Stimulated activated CD8-positive, alpha-beta memory T cell treated with anti-CD3 and anti-CD28 coated beads, Interleukin-4, amount 100 ng/mL, for 4 hours (primary cell): ENCODE results near the gene NARF.
"Not testable (repeated sequence)": the region's sequence is repeated elsewhere in the genome, so short reads cannot be mapped to it uniquely, and the experiment has no call there.

Experiments
- DNase-seq, 2 donors: peaks; one replicate each; pipeline ENCODE4 v3.0.0-alpha.2; 2020; ENCODE audit warnings: low read depth in 2 of 2, low spot score in 1 of 2

NARF gene

DNA sequence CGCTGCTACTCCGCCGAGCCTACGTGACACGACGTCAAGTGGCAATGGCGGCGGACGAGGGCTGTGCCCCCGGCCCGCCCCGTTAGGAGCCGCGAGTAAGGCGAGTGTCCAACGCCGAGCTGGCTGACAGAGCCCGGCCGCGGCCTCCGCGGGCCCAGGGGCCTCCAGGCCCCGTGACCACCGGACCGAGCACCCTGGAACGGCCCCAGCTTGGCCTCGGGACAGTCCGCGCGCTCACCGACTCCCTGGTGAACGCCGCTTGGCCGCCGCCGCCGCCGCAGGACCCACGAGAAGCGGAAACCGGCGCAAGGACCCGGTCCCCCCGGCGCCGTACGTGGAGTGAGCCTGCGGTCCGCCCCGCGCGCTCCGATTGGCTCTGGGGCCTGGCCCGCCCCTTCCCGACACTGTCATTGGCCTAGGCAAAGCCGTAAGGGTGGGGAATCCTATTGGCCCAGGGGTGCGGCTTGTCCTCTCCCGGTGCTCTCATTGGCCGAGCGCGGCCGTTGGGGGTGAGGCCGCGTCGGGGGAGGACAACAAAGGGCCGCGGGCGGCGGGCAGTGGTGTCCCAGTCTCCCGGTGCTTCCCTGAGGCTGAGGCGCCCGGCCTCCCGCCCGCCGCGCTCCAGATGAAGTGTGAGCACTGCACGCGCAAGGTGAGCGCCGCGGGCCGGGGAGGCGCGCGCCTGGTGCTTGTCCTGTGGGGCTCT lies at the start of gene NARF:
Gene NARF (plus strand): TSS at position 563 of the 706 bp plus-strand sequence. CDS start 63 bp downstream, at position 626.
- DNase-seq: peak; percentile 88 to 94

DNA sequence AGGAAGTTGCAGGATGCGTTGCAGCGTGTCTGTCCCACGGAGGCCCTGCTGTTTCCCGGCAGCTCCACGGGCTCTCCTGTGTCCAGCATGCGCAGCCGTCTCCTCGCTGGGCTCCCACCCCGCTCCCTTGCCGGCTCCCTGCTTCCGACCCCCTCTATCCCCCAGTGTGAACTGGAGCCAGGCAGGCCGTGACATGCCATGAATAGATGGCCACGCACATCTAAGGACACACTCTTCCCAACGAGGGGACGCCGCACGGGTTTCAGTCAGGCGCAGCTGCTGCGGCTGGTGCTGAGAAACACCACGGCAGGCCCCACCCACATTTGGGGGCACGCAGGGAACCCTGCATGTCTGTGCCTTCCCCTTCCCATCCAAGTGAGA lies 49.6 kb upstream of the NARF start:
- no peak for DNase-seq

DNA sequence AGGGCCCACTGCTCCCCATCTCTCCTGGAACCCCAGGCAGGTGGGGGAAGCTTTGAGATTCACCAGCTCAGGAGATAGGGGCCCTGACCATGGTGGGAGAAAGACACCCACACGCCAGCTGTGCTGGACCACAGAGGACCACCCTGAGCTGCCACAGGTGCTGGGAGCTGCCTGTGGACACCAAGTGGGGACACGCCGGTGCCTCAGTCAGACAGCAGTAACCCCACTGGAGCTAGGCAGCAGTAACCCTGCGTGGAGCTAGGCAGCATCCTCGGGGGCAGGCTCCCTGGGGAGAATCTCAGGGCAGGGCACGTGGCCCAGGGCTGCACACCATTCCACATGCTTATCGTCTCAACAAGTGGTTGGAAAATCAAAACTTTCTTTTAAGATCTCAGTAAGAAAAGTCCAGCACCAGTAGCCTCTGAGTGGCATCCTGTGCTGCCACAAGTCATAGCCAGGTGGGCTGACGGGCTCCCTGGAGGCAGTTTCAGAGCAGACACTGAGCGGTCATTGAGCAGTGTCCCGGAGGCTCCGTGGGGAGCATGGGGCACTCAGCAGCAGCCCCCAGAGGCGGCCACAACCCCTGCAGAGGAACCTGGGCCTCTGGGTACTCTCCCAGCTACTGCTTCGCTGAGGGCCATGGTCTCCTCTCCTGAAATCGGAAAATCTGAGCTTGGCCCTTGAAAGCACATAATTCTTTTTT lies 48.4 kb upstream of the NARF start:
- no peak for DNase-seq

DNA sequence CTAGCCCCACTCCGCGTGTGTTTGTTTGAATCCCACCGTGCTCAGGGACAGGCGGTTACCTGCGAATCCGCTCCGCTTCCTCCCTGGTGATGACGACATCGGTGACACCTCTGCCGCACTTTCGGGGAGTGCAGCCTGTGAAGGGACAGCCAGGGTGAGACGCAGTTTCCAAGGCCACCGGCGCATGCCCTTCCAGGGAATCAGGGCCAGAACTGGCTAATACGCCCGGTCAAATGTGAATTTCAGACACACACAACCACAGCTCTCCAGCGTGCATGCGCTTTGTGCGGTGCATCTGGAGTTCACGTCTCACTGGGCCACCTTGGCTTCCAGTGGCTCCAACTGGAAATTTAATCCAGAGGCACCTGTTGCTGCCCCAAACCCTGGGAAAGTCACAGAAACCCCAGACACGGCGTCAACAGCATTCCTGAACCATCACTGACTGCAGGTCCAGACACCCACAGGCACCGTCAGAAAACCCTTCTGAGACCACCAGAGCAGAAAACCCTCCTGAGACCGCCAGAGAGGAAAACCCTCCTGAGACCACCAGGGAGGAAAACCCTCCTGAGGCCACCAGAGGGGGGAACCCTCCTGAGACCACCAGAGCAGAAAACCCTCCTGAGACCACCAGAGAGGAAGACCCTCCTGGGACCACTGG lies 47.0 kb upstream of the NARF start:
- no peak for DNase-seq

DNA sequence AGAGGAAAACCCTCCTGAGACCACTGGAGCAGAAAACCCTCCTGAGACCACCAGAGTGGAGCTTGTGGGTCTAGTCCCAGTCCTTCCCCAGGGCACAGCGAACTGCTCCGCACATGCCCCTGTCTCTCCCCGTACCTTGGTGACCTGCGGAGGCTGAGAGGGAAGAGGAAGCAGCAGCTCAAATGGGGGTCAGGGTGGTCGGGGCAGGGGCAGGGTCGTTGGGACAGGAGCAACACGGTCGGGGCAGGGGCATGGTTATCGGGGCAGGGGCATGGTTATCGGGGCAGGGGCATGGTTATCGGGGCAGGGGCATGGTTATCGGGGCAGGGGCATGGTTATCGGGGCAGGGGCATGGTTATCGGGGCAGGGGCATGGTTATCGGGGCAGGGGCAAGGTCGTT lies 46.5 kb upstream of the NARF start:
- not testable (repeated sequence) for DNase-seq

DNA sequence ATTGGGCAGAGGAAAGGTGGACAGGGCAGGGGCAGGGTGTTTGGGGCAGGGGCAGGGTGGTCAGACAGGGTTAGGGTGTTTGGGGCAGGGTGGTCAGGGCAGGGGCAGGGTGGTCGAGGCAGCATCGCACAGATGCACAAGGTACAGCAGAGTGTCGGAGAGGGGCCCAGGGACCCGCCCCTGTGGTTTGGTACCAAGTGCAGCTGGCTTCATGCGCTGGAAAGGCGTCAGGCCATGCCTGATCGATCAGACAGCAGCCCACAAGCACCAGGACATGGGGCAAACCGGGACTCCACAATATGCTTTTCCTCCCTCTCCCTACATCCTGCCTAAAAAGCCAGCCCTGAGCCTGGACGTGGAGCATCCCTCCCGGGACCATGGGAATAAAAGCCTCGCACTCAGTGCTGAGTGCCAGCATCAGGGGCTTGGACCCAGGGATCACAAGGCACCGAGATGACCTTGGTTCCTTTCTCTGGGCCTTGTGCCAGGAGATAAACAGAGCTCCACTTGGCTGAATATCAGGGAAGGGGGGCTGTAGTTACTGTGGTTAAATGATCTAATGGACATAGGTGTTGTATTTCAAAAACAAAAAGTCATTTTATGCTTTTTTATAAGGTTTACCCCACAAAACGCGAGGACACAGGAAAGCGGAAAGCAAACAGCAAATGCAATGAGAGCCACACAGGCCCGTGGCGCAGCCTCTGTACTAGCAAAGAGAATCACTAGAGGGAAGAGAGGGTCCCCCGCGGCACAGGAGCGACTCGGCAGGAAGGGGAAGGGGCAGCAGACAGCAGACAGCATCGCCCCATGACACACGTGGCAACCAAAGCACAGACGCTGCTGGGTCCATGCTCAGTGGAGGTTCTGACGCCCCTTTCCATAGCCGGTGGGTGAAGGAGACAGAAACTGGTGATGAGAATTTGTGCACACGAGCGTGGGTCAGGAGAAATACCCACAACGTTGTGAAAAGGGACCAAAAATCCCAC lies 45.7 kb upstream of the NARF start:
- no peak for DNase-seq

DNA sequence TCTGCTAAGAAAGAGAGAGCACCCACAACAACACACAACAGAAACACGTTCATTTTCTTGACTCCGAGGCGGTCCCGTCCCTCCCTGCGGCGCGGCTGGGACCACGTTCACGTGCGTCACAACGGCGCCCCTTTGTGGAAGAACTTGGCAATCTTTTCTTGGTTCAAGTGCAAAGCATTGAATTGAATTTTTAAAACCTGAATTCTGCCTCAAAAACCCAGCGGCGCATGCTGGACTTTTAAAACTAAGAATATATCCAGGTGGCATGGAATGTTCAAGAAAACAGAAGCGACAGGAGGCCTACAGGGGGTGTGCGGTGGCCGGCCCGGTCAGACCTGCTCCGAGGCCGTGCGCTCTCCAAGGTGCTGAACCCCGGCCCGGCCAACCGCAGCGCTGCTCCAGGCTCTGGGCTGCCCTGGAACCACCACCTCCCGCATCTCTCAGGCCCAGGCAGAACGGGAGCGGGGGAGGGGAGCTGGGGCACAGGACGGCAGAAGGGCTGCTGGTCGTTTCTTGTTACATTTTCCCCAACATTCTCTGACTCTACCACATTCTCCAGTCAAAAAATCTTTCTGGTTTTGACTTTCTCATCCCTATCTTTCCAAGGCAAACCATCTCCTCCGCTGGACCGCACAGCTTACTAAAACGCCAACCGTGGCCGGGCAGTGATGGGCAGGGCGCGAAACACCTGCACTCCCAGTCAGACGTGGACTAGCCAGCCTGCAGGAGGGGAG lies 43.8 kb upstream of the NARF start:
- DNase-seq: peak; percentile 40 to 50

DNA sequence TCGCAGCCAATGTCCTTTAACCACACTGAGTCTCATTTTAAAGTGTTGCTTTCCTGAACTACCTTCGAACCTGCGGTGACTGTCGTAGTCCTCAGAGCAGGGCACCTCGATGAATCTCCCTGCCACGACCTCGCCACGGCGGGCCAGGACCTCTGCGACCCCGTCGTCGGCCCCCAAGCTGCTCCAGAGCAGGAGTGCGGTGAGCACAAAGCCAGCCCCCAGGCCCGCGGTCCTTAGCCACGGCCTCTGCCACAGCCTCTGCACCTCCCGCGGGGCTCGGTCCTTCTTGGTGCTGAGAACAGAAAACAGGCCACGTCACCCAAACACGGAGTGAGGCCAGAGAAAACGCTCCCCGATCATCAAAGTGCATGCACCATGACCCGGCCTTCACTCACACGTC lies 43.2 kb upstream of the NARF start:
- DNase-seq: no peak

DNA sequence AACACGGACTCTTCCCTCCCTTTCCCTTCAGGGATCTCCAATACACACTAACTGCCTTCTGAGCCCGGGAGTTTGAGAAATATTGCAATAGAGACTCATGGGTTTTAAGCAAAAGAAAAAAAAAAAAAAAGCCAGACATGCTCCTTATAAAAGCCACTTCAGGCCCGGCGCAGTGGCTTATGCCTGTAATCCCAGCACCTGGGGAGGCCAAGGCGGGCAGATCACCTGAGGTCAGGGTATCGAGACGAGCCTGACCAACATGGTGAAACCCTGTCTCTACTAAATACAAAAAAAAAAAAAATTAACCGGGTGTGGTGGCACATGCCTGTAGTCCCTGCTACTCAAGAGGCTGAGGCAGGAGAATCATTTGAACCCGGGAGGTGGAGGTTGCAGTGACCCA lies 42.8 kb upstream of the NARF start:
- no peak for DNase-seq

DNA sequence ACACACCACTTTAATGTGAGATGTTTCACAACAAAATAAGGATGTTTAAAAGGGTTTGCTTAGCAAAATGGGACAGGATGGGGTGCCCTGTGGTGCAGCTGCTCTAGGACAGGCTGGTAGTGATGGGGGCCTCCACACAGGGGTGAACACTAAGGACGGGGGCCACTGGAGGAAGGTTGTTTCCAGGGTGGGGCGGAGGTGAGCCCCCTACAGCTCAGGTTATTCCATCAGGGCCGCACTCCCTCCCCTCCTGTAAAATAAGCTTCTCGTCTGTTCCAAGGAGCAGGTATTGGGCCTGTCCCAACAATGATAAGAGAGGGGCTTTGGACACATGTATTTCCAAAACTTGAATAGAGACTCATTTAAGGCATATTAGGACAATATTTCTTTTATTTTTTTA lies 42.3 kb upstream of the NARF start:
- DNase-seq: no peak

DNA sequence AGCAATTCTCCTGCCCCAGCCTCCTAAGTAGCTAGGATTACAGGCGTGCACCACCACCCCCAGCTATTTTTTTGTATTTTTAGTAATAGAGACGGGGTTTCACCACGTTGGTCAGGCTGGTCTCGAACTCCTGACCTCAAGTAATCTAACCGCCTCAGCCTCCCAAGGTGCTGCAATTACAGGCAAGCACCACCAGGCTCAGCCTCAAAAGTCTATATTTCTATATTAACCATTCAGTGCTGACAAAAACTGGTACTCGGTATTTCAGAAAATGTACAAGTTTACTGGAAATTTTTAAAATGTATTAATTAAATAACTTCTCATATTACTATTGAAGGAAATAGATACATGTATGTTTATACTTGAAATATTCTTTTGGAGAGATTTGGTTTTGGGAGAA lies 41.8 kb upstream of the NARF start:
- DNase-seq: no peak

DNA sequence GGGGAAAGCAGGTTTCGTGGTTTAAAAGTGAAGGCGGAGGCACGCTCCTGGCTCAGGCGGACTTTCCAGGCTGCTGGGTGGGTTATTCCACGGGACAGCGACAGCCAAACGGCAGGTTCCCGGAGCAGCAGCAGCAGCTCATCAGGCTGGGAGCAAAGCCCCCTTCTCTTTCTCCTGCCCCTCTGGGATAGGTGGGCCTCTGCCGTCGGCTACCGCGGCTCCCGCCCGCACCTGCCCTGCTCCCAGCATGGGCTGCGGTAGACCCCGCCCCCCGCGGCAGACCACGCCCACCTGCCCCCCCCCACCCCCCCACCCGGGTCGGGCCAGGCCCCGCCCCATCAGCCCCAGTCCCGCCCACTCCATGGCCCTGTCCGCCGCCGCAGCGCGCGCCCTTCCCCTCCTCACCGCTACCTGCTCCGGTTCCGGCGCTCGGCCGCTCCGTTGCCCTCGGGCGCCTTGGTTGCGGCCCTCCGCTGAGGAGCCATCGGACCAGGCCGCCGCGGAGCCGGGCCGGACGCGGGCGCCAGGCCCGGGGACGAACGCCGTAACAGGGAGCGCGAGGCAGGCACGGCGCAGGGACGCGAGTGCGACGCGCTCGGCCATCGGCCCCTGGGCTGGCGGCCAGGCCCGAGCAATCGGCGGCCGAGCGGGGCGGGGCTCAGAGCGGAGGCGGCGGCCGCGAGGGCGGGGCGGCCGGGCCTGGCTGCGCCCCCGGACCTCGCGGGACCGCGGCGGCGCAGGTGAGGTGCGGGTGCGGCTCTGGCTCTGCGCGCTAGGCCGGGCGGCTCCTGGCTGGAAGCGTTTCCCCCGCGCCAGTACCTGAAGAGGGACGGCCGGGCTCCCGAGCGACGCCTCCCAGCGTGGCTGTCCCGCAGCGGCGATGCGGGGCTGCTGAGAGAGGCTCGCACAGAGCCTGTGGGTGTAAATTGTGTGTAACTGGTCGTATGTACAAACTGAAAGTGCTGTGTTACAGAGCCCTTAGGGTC lies 40.2 kb upstream of the NARF start, which contains the start of the genes HEXD and OGFOD3:
Gene HEXD (plus strand): TSS at position 347 of the 986 bp plus-strand sequence. CDS start 1,453 bp downstream, outside the sequence.
Gene OGFOD3 (minus strand): TSS at position 586 of the 986 bp plus-strand sequence. CDS start 101 bp downstream, at position 485.
- DNase-seq: peak; percentile 44 to 67

DNA sequence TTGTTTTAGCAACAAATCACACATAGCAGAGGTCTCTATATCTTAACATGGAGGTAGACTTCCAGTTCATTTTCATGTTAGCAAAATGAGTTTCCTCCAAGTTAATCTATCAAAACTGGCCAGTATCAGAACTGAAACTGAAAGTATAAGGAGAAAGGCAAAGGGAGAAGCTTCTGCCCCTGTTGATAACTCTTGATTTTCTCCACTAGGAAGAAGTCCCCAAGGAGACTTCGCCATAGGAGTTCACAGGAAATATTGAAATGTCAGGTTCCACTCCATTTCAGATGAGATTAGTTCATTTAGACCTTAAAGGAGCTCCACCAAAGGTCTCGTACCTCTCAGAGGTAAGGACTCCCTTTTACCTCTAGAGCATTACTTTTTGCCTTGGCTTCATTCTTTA lies 39.0 kb upstream of the NARF start:
- DNase-seq: no peak

DNA sequence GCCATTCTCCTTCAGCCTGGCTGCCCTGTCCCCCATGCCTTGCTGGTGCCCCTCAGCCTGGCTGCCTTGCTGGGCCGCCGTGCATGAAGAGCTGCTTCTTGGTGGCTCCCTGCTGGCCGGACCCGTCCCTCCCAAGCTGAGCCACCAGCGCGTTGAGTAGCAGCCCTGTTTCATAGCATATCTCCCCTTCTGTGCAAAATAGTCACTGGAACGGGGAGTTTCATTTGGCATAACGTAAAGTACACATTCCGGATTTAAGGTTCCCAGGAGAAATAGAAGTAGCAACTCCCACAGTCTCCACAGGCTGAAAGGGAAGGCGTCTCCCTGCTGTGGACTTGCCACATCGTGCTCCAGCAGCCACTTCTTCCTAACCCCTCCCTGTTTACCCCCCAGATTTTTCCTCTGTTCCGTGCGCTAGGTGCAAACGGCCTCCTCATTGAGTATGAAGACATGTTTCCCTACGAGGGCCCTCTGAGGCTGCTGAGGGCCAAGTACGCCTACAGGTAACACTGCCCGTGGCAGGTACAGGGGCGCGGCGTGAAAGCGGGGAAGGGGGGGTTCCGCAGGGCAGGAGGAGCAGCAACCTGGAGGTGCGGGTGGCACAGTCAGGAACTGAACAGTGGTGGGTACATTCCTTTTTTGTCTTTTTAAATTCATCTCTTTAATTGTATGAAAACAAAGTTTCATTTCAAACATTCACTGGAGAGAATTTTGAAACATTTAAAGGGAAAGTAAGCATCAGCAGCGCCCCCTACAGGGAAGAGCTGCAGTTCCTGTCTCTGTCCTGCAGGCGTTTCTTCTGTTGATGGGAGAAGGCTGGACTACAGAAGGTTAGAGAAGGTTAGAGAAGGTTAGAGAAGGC lies 34.3 kb upstream of the NARF start:
- DNase-seq: peak in 1 of 2 donors; percentile 33

DNA sequence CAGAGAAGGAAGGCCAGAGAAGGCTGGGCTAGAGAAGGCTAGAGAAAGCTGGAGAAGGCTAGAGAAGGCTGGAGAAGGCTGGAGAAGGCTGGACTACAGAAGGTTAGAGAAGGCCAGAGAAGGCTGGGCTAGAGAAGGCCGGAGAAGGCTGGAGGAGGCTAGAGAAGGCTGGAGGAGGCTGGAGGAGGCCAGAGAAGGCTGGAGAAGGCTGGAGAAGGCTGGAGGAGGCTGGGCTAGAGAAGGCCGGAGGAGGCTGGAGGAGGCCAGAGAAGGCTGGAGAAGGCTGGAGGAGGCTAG lies 33.7 kb upstream of the NARF start:
- no peak for DNase-seq

DNA sequence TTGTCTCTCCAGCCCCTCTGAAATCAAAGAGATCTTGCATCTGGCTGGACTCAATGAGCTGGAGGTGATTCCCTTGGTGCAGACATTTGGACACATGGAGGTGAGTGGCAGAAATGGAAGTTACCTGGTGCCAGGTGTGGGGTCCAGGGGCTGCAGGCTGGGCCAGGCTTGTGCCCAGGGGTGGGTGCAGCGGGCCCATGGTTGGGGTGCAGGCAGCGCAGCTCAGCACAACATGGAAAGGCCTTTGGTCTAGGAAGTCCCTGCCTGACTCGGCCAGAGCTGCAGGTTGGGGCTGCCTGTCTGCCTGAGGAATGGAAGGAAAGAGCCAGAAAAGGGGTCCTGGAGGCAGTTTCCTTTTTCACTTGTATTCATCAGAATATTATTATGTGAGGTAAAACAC lies 30.0 kb upstream of the NARF start:
- no peak for DNase-seq

DNA sequence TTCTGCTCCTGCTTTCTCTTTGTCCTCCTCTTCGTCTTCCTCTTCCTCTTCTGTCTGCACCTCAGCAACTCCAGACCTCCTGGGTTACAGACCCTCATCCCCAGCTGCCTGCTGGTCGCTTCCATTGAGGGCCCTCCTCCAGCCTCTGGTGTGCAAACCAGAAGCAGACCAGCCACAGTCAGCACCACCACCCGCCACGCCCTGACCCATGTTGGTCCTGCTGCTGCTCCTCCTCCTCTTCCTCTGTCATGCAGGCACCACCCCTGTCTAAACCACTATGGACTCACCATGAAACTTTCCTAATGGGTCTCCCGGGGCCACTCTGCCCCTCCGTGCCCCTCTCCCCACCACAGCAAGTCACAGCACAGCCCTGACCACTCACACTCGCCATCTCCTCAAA lies 28.7 kb upstream of the NARF start:
- no peak for DNase-seq

DNA sequence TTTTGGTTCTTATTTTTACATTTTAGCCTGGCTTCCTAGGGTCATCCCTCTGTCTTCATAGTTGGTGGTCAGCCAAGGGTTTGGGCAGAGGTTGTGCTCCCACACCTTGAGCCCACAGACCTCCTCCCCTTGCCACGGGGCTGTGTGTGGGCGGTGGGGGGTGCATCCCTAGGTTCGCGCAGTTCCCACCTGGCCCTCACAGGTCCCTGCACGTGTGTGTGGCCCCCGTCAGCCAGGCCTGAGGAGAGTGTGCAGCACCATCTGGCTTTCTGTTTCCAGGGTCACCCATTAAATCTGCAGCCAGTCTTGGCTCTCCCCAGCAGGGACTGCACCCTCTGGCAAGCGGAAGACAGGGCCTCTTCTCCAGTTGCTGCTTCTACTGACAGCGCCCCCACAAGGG lies 26.5 kb upstream of the NARF start:
- no peak for DNase-seq
